ENCODE measurements around the gene CPXM2. TPM values are rescaled to one million over a fixed set of nuclear protein-coding genes. Genes with fewer than 3 reads are reported as not detected.

Gene CPXM2
- polyA plus RNA-seq, 2 of the 4 experiments (the other 2 are of a cell fraction) = not detected

- H3K4me1 ChIP-seq = no peaks in the 10 kb centered on the region
- peaks cover 8% of the 10 kb centered on the region; the same call in 2 of the 3 replicates for H3K9me3 ChIP-seq
- H3K27ac ChIP-seq = no peak overlapping the region
- ChIA-PET CTCF (no interaction called here), POLR2A (no interaction called here)
- WGBS (ENCODE audit: missing lambda C conversion rate) = 11% methylated on average over 4 of the region's 4 CpGs
- TF ChIP-seq, protein P1, sequence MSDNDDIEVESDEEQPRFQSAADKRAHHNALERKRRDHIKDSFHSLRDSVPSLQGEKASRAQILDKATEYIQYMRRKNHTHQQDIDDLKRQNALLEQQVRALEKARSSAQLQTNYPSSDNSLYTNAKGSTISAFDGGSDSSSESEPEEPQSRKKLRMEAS (IDR thresholded peaks at IDR 0.05) = no peak
- TF ChIP-seq ZFP36 (IDR thresholded peaks at IDR 0.05; ENCODE audit: borderline replicate concordance, partially characterized antibody) (no peak), HEYL (CRISPR knock-in tag; IDR thresholded peaks at IDR 0.05) (no peak), SMC3 (IDR thresholded peaks at IDR 0.05) (no peak), NFE2L2 (conservative IDR thresholded peaks at IDR 0.05; ENCODE audit: low read length) (no peak), EP300 (IDR thresholded peaks at IDR 0.05) (no peak), KDM5A (IDR thresholded peaks at IDR 0.05) (no peak), FOSB (CRISPR knock-in tag; IDR thresholded peaks at IDR 0.05) (no peak)
- TF ChIP-seq, protein P2, sequence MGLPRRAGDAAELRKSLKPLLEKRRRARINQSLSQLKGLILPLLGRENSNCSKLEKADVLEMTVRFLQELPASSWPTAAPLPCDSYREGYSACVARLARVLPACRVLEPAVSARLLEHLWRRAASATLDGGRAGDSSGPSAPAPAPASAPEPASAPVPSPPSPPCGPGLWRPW (IDR thresholded peaks at IDR 0.05) = no peak
- no peak for ATAC-seq
- no peak overlapping the region for H3K4me2 ChIP-seq
- no peak for FAIRE-seq
- DNase-seq (ENCODE audit: low read depth in 1 of 2, low spot score in 1 of 2) = no peak
- no peak overlapping the region for H3K4me3 ChIP-seq
Observed at GRCh38 chr10:123896246-123896927, 4.8 kb upstream of the CPXM2 start.

DNA sequence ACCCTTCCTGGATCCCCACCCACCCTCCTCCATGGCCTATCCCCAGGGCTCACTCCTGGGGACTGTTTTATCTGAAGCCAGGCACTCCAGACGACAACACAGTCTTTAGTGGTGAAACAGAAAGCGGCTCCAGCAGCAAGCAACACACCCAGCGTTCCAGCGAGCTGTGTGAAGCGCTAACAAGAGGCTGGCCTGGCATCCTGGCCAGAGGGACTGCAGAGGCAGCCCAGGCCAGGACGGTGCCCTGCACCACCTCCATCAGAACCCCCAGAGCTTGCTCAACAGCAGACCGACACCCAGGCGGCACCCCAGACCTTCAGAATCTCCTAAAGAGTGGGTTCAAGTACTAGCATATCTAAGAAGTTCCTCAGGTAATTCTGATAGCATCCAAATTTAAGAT is 2.0 kb upstream of the CPXM2 start:
- CTCF ChIA-PET = interaction anchor here (2.9 kb wide), 1 partner anchor 11 kb away, joined by 7 read pairs; no protein-coding TSS in a partner anchor
- TF ChIP-seq, protein P3, sequence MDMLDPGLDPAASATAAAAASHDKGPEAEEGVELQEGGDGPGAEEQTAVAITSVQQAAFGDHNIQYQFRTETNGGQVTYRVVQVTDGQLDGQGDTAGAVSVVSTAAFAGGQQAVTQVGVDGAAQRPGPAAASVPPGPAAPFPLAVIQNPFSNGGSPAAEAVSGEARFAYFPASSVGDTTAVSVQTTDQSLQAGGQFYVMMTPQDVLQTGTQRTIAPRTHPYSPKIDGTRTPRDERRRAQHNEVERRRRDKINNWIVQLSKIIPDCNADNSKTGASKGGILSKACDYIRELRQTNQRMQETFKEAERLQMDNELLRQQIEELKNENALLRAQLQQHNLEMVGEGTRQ (IDR thresholded peaks at IDR 0.05) = no peak
- TF ChIP-seq, protein P4, sequence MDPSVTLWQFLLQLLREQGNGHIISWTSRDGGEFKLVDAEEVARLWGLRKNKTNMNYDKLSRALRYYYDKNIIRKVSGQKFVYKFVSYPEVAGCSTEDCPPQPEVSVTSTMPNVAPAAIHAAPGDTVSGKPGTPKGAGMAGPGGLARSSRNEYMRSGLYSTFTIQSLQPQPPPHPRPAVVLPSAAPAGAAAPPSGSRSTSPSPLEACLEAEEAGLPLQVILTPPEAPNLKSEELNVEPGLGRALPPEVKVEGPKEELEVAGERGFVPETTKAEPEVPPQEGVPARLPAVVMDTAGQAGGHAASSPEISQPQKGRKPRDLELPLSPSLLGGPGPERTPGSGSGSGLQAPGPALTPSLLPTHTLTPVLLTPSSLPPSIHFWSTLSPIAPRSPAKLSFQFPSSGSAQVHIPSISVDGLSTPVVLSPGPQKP (IDR thresholded peaks at IDR 0.05; ENCODE audit: low read depth, low read length) = no peak
- TF ChIP-seq HOXA7 (CRISPR knock-in tag; IDR thresholded peaks at IDR 0.05) (no peak), HDAC2 (IDR thresholded peaks at IDR 0.05) (no peak), FOSB (CRISPR knock-in tag; IDR thresholded peaks at IDR 0.05) (no peak), EHMT2 (IDR thresholded peaks at IDR 0.05; ENCODE audit: low read depth) (no peak), TFCP2L1 (CRISPR knock-in tag; IDR thresholded peaks at IDR 0.05) (no peak), HOXB5 (CRISPR knock-in tag; IDR thresholded peaks at IDR 0.05) (no peak)
- 36% methylated on average over 4 of the region's 8 CpGs for WGBS (ENCODE audit: missing lambda C conversion rate)

DNA sequence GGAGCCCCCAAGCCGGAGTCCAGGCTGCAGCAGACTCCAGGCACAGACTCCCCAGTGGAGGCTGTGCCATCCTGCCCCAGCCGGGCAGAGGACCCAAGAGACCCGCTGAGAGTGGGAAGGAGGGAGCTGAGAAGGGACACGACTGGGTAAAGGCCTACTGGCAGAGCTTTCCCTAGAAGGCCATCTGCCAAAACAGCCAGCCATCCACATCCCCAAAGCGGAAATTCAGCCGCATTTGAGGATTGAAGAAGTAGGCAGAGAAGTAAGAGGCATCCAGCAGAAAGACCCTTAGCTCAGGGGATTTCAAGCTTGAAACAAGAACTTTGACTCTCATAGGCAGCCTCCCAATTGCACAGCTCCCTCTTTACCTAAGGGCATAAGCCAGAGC is 857 bp downstream of the CPXM2 start:
- no peaks in the 10 kb centered on the region for H3K4me1 ChIP-seq
- no peaks in the 10 kb centered on the region for H3K9me3 ChIP-seq
- POLR2A ChIA-PET = no interaction called here
- no peak overlapping the region for H3K4me3 ChIP-seq
- DNase-seq (ENCODE audit: low read depth in 1 of 2, low spot score in 1 of 2) (no peak), FAIRE-seq (no peak), ATAC-seq (no peak)
- CTCF ChIA-PET = no interaction called here
- TF ChIP-seq ESRRA (IDR thresholded peaks at IDR 0.05; ENCODE audit: borderline replicate concordance, low read length) (no peak), CHD4 (IDR thresholded peaks at IDR 0.05; ENCODE audit: borderline replicate concordance) (no peak), MAZ (IDR thresholded peaks at IDR 0.05; ENCODE audit: borderline replicate concordance, low read depth, low read length) (no peak), EHMT2 (IDR thresholded peaks at IDR 0.05; ENCODE audit: low read depth) (no peak), ATOH8 (CRISPR knock-in tag; IDR thresholded peaks at IDR 0.05; ENCODE audit: low read depth) (no peak), MAFK (IDR thresholded peaks at IDR 0.05; ENCODE audit: partially characterized antibody) (no peak), HDAC2 (IDR thresholded peaks at IDR 0.05) (no peak), HOXB13 (CRISPR knock-in tag; IDR thresholded peaks at IDR 0.05; ENCODE audit: low read depth) (no peak), ZNF302 (CRISPR knock-in tag; IDR thresholded peaks at IDR 0.05) (no peak), FOSB (CRISPR knock-in tag; IDR thresholded peaks at IDR 0.05) (no peak), ZFP36 (IDR thresholded peaks at IDR 0.05; ENCODE audit: borderline replicate concordance, partially characterized antibody) (no peak), SMC3 (IDR thresholded peaks at IDR 0.05) (no peak), POLR2AphosphoS2 (conservative IDR thresholded peaks at IDR 0.05; ENCODE audit: low read length) (no peak), RAD21 (conservative IDR thresholded peaks at IDR 0.05 in 1 of 2, IDR thresholded peaks at IDR 0.05 in 1 of 2) (no peak), TP53 (CRISPR knock-in tag; IDR thresholded peaks at IDR 0.05) (no peak)
- TF ChIP-seq, protein P4 (IDR thresholded peaks at IDR 0.05; ENCODE audit: low read depth, low read length) = no peak
- WGBS (ENCODE audit: missing lambda C conversion rate) = 44% methylated on average over 6 of the region's 6 CpGs
- H3K4me2 ChIP-seq = no peak overlapping the region
- H3K27ac ChIP-seq = no peak overlapping the region

More for the DNA sequence above, 2.0 kb upstream of the CPXM2 start:
- no peak overlapping the region for H3K27ac ChIP-seq
- no peak for FAIRE-seq
- H3K4me3 ChIP-seq = no peak overlapping the region
- H3K4me1 ChIP-seq = no peaks in the 10 kb centered on the region
- ATAC-seq = no peak
- DNase-seq (ENCODE audit: low read depth in 1 of 2, low spot score in 1 of 2) = no peak
- POLR2A ChIA-PET = no interaction called here
- no peaks in the 10 kb centered on the region for H3K9me3 ChIP-seq
- H3K4me2 ChIP-seq = no peak overlapping the region
